Adipocyte (in vitro differentiated cells): Measurements from ENCODE around the gene UBE2H.

Experiments used
- DNase-seq: peaks from one replicate; pipeline ENCODE4 v3.0.0-alpha.2; 2015; ENCODE audit warnings: low read depth
- H3K27me3 ChIP-seq: replicated peaks from 2 replicates; pipeline ENCODE4 v1.7.0; 2013; ENCODE audit warnings: mild to moderate bottlenecking, low read length, moderate library complexity; ENCODE audit not compliant: control insufficient read depth, insufficient read depth
- H3K36me3 ChIP-seq: 2 replicates; pipeline ENCODE4 v1.7.0; 2013; ENCODE audit warnings: low read length, mild to moderate bottlenecking, moderate library complexity; ENCODE audit not compliant: control insufficient read depth, insufficient read depth, severe bottlenecking
- H3K4me1 ChIP-seq: 2 replicates; pipeline ENCODE4 v1.7.0; 2013; ENCODE audit warnings: mild to moderate bottlenecking, low read length, moderate library complexity; ENCODE audit not compliant: control insufficient read depth, insufficient read depth
- H3K4me3 ChIP-seq: 2 replicates; pipeline ENCODE4 v1.7.0; 2013; ENCODE audit warnings: mild to moderate bottlenecking, low read length, moderate library complexity
- H3K9ac ChIP-seq: 2 replicates; pipeline ENCODE4 v1.7.0; 2013; ENCODE audit warnings: mild to moderate bottlenecking, low read length, moderate library complexity
- H3K9me3 ChIP-seq: 2 replicates; pipeline ENCODE4 v1.7.0; 2013; ENCODE audit warnings: mild to moderate bottlenecking, low read length, moderate library complexity; ENCODE audit not compliant: control insufficient read depth

The UBE2H gene

GRCh38 chr7:129793506-129794310 is 159.1 kb downstream of the UBE2H start:
- Histone ChIP-seq H3K9me3 (no peaks in the 10 kb centered on the region), H3K4me3 (no peak overlapping the region)
- DNase-seq: no peak

GRCh38 chr7:129792721-129793120 is 160.0 kb downstream of the UBE2H start:
- Histone ChIP-seq H3K4me3 (no peak overlapping the region), H3K27me3 (peaks cover 28% of the 10 kb centered on the region), H3K9me3 (no peaks in the 10 kb centered on the region), H3K9ac (no peak overlapping the region), H3K36me3 (no peaks in the 10 kb centered on the region), H3K4me1 (peaks cover 1% of the 10 kb centered on the region)
- DNase-seq: no peak

More at GRCh38 chr7:129793506-129794310, 159.1 kb downstream of the UBE2H start:
- H3K36me3 ChIP-seq: no peaks in the 10 kb centered on the region
- H3K27me3 ChIP-seq: peaks cover 26% of the 10 kb centered on the region
- H3K9ac ChIP-seq: no peak overlapping the region
- H3K4me1 ChIP-seq: peaks cover 3% of the 10 kb centered on the region

GRCh38 chr7:129790136-129790535 is 162.6 kb downstream of the UBE2H start:
- no peaks in the 10 kb centered on the region for H3K4me1 ChIP-seq
- no peak overlapping the region for H3K9ac ChIP-seq
- H3K9me3 ChIP-seq: no peaks in the 10 kb centered on the region
- H3K27me3 ChIP-seq: peaks cover 42% of the 10 kb centered on the region
- no peaks in the 10 kb centered on the region for H3K36me3 ChIP-seq
- no peak for DNase-seq
- H3K4me3 ChIP-seq: no peak overlapping the region

GRCh38 chr7:129789652-129790051 is 163.1 kb downstream of the UBE2H start:
- no peaks in the 10 kb centered on the region for H3K36me3 ChIP-seq
- H3K9ac ChIP-seq: no peak overlapping the region
- H3K27me3 ChIP-seq: peaks cover 43% of the 10 kb centered on the region
- H3K4me3 ChIP-seq: no peak overlapping the region
- peaks cover 2% of the 10 kb centered on the region for H3K9me3 ChIP-seq
- no peak for DNase-seq
- H3K4me1 ChIP-seq: peaks cover 2% of the 10 kb centered on the region

GRCh38 chr7:129789000-129789399 is 163.8 kb downstream of the UBE2H start:
- DNase-seq: no peak

GRCh38 chr7:129786825-129787563 is 165.8 kb downstream of the UBE2H start:
- no peak overlapping the region for H3K4me3 ChIP-seq
- DNase-seq: no peak
- H3K36me3 ChIP-seq: no peaks in the 10 kb centered on the region
- peaks cover 4% of the 10 kb centered on the region for H3K9me3 ChIP-seq
- H3K4me1 ChIP-seq: peaks cover 2% of the 10 kb centered on the region
- peaks cover 65% of the 10 kb centered on the region for H3K27me3 ChIP-seq
- no peak overlapping the region for H3K9ac ChIP-seq

More at GRCh38 chr7:129789000-129789399, 163.8 kb downstream of the UBE2H start:
- H3K4me1 ChIP-seq: peaks cover 2% of the 10 kb centered on the region
- no peak overlapping the region for H3K9ac ChIP-seq
- peaks cover 47% of the 10 kb centered on the region for H3K27me3 ChIP-seq
- H3K9me3 ChIP-seq: peaks cover 4% of the 10 kb centered on the region
- H3K36me3 ChIP-seq: no peaks in the 10 kb centered on the region
- H3K4me3 ChIP-seq: no peak overlapping the region

- H3K9me3 ChIP-seq: peaks cover 4% of the 10 kb centered on the region
- peaks cover 2% of the 10 kb centered on the region for H3K4me1 ChIP-seq
- H3K36me3 ChIP-seq: no peaks in the 10 kb centered on the region
- no peak overlapping the region for H3K4me3 ChIP-seq
- no peak for DNase-seq
- peaks cover 67% of the 10 kb centered on the region for H3K27me3 ChIP-seq
- no peak overlapping the region for H3K9ac ChIP-seq
These were observed 166.9 kb downstream of the UBE2H start for GRCh38 chr7:129785685-129786514.

GRCh38 chr7:129784783-129785684 is 167.7 kb downstream of the UBE2H start:
- Histone ChIP-seq H3K9ac (no peak overlapping the region), H3K36me3 (no peaks in the 10 kb centered on the region), H3K27me3 (peaks cover 64% of the 10 kb centered on the region), H3K9me3 (peaks cover 4% of the 10 kb centered on the region), H3K4me1 (peaks cover 2% of the 10 kb centered on the region), H3K4me3 (no peak overlapping the region)
- DNase-seq: no peak

GRCh38 chr7:129784437-129784782 is 168.3 kb downstream of the UBE2H start:
- peaks cover 60% of the 10 kb centered on the region for H3K27me3 ChIP-seq
- peaks cover 4% of the 10 kb centered on the region for H3K9me3 ChIP-seq
- H3K4me1 ChIP-seq: peaks cover 2% of the 10 kb centered on the region
- H3K9ac ChIP-seq: no peak overlapping the region
- no peak for DNase-seq
- H3K36me3 ChIP-seq: no peaks in the 10 kb centered on the region
- H3K4me3 ChIP-seq: no peak overlapping the region

- Histone ChIP-seq H3K9me3 (peaks cover 4% of the 10 kb centered on the region), H3K9ac (no peak overlapping the region), H3K27me3 (peaks cover 64% of the 10 kb centered on the region), H3K4me3 (no peak overlapping the region), H3K4me1 (peaks cover 2% of the 10 kb centered on the region), H3K36me3 (no peaks in the 10 kb centered on the region)
- no peak for DNase-seq
These were observed 169.2 kb downstream of the UBE2H start for GRCh38 chr7:129783584-129783919.
